Osteocyte (in vitro differentiated cells): ENCODE data around the gene FIBCD1. TPM values are rescaled to one million over a fixed set of nuclear protein-coding genes. Genes with fewer than 3 reads are reported as not detected.

Experiments
- DNase-seq: peaks from one replicate; pipeline ENCODE4 v3.0.0; 2021; ENCODE audit warnings: mixed read lengths; ENCODE audit not compliant: unreplicated experiment; ENCODE audit errors: extremely low spot score
- H3K27ac Mint-ChIP-seq: one replicate; pipeline ENCODE4 v1.8.0; 2021; ENCODE audit warnings: mild to moderate bottlenecking, mixed read lengths; ENCODE audit not compliant: unreplicated experiment
- H3K27me3 Mint-ChIP-seq: one replicate; pipeline ENCODE4 v1.8.0; 2021; ENCODE audit warnings: mixed read lengths; ENCODE audit not compliant: unreplicated experiment
- H3K36me3 Mint-ChIP-seq: one replicate; pipeline ENCODE4 v1.8.0; 2021; ENCODE audit warnings: mixed read lengths; ENCODE audit not compliant: unreplicated experiment
- H3K4me1 Mint-ChIP-seq: one replicate; pipeline ENCODE4 v1.8.0; 2021; ENCODE audit warnings: mixed read lengths; ENCODE audit not compliant: unreplicated experiment
- H3K4me3 Mint-ChIP-seq: one replicate; pipeline ENCODE4 v1.8.0; 2021; ENCODE audit warnings: mild to moderate bottlenecking, moderate library complexity, mixed read lengths; ENCODE audit not compliant: unreplicated experiment
- H3K9me3 Mint-ChIP-seq: one replicate; pipeline ENCODE4 v1.8.0; 2021; ENCODE audit warnings: mixed read lengths; ENCODE audit not compliant: unreplicated experiment
- CTCF ChIP-seq: fragments of 200-600 bp; sonication (generic); IDR thresholded peaks from 2 replicates; pipeline ENCODE4 v1.5.0; 2021; ENCODE audit warnings: antibody characterized with exemption, mild to moderate bottlenecking, moderate library complexity
- total RNA-seq: library from RNA; stranded (reverse); gene quantifications from 2 replicates; pipeline ENCODE4 v1.2.1, GENCODE V29; 2021

FIBCD1 gene
- total RNA-seq, 1 donor from 2014 or later = 18.2 TPM

GRCh38 chr9:130885484-130886375 lies 53.3 kb downstream of the FIBCD1 start:
- Mint-ChIP-seq H3K27me3 (no peaks in the 10 kb centered on the region), H3K36me3 (peaks cover 50% of the 10 kb centered on the region), H3K4me1 (peaks cover 3% of the 10 kb centered on the region), H3K9me3 (no peaks in the 10 kb centered on the region), H3K4me3 (no peak overlapping the region), H3K27ac (no peak overlapping the region)
- no peak for TF ChIP-seq CTCF
- DNase-seq = no peak

DNA sequence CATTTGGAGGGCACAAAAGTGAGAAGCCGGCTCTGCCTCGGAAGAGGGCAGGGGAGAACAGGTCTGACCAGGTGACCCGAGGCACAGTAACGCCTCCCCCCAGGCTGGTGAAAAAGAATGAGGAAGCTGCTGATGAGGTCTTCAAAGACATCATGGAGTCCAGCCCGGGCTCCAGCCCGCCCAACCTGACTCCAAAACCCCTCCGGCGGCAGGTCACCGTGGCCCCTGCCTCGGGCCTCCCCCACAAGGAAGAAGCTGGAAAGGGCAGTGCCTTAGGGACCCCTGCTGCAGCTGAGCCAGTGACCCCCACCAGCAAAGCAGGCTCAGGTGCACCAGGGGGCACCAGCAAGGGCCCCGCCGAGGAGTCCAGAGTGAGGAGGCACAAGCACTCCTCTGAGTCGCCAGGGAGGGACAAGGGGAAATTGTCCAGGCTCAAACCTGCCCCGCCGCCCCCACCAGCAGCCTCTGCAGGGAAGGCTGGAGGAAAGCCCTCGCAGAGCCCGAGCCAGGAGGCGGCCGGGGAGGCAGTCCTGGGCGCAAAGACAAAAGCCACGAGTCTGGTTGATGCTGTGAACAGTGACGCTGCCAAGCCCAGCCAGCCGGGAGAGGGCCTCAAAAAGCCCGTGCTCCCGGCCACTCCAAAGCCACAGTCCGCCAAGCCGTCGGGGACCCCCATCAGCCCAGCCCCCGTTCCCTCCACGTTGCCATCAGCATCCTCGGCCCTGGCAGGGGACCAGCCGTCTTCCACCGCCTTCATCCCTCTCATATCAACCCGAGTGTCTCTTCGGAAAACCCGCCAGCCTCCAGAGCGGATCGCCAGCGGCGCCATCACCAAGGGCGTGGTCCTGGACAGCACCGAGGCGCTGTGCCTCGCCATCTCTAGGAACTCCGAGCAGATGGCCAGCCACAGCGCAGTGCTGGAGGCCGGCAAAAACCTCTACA lies 54.2 kb downstream of the FIBCD1 start:
- peaks cover 51% of the 10 kb centered on the region for H3K36me3 Mint-ChIP-seq
- TF ChIP-seq CTCF = no peak
- DNase-seq = no peak
- no peaks in the 10 kb centered on the region for H3K27me3 Mint-ChIP-seq
- no peaks in the 10 kb centered on the region for H3K9me3 Mint-ChIP-seq
- H3K4me1 Mint-ChIP-seq = peaks cover 3% of the 10 kb centered on the region
- no peak overlapping the region for H3K27ac Mint-ChIP-seq
- no peak overlapping the region for H3K4me3 Mint-ChIP-seq

- no peak overlapping the region for H3K4me3 Mint-ChIP-seq
- H3K4me1 Mint-ChIP-seq = peaks cover 3% of the 10 kb centered on the region
- no peak for TF ChIP-seq CTCF
- H3K36me3 Mint-ChIP-seq = peaks cover 53% of the 10 kb centered on the region
- DNase-seq = no peak
- no peaks in the 10 kb centered on the region for H3K27me3 Mint-ChIP-seq
- no peaks in the 10 kb centered on the region for H3K9me3 Mint-ChIP-seq
- H3K27ac Mint-ChIP-seq = no peak overlapping the region
Observed at GRCh38 chr9:130884111-130884531, 54.9 kb downstream of the FIBCD1 start.

DNA sequence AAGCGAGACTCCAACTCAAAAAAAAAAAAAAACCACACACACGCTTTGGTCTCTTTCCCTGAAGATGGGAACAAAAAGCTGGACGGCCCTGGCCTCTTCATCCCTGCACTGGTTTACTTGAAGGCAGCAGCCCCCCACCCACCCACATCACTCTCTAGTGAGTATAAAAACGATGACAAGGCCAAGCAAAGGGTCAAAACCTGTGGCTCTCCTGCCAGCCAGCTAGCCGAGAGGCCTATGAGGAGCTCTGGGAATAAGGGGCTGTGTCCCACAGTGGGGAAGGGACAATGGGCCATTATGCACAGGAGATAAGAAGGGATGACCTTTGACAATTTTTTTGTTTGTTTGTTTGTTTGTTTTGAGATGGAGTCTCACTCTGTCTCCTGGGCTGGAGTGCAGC lies 55.6 kb downstream of the FIBCD1 start:
- DNase-seq = no peak
- H3K4me3 Mint-ChIP-seq = no peak overlapping the region
- peaks cover 55% of the 10 kb centered on the region for H3K36me3 Mint-ChIP-seq
- no peak for TF ChIP-seq CTCF
- H3K27ac Mint-ChIP-seq = no peak overlapping the region
- peaks cover 3% of the 10 kb centered on the region for H3K4me1 Mint-ChIP-seq
- H3K27me3 Mint-ChIP-seq = no peaks in the 10 kb centered on the region
- H3K9me3 Mint-ChIP-seq = no peaks in the 10 kb centered on the region
